Measurements from ENCODE around the gene CYP2W1.
"Not testable (repeated sequence)": the region's sequence is repeated elsewhere in the genome, so short reads cannot be mapped to it uniquely, and the experiment has no call there.

The CYP2W1 gene

GRCh38 chr7:1031716-1032455 is 48.9 kb downstream of the CYP2W1 start:
- DNase-seq, result no peak

- no peak for DNase-seq
Measured at GRCh38 chr7:1032536-1033181, 49.7 kb downstream of the CYP2W1 start.

- DNase-seq, result no peak
Measured at GRCh38 chr7:1033546-1034145, 50.7 kb downstream of the CYP2W1 start.

- DNase-seq, result not testable (repeated sequence)
Measured at GRCh38 chr7:1034769-1035168, 51.8 kb downstream of the CYP2W1 start.

GRCh38 chr7:1036164-1036928 is 53.4 kb downstream of the CYP2W1 start:
- DNase-seq, result not testable (repeated sequence)

Measured in DMS153 (cell line).